NCI-H2196 treated with DMSO at 0.1 percent for 48 hours (cell line): ENCODE data around the gene GREB1L.

Source experiments
- DNase-seq: peaks from one replicate; lab custom pipeline; 2025; ENCODE audit not compliant: unreplicated experiment; lab: John Stamatoyannopoulos, UW

The GREB1L gene

GRCh38 chr18:21444465-21445212 is 202.6 kb downstream of the GREB1L start:
- DNase-seq = no peak

- DNase-seq = no peak
Observed at GRCh38 chr18:21448299-21448698, 206.3 kb downstream of the GREB1L start.

- no peak for DNase-seq
Observed at GRCh38 chr18:21449367-21450290, 207.6 kb downstream of the GREB1L start.

- DNase-seq = no peak
Observed at GRCh38 chr18:21450503-21450902, 208.5 kb downstream of the GREB1L start.

GRCh38 chr18:21450913-21451312 is 208.9 kb downstream of the GREB1L start:
- DNase-seq = no peak

GRCh38 chr18:21451851-21452250 is 209.8 kb downstream of the GREB1L start:
- DNase-seq = no peak

- DNase-seq = no peak
Observed at GRCh38 chr18:21452276-21452780, 210.3 kb downstream of the GREB1L start.

- no peak for DNase-seq
Observed at GRCh38 chr18:21452796-21453510, 210.9 kb downstream of the GREB1L start.

GRCh38 chr18:21453511-21453901 is 211.5 kb downstream of the GREB1L start:
- no peak for DNase-seq

- no peak for DNase-seq
Observed at GRCh38 chr18:21454725-21455124, 212.7 kb downstream of the GREB1L start.

GRCh38 chr18:21456428-21457178 is 214.6 kb downstream of the GREB1L start:
- peak; percentile 11 for DNase-seq

GRCh38 chr18:21457179-21457535 is 215.1 kb downstream of the GREB1L start:
- DNase-seq = no peak

- no peak for DNase-seq
Observed at GRCh38 chr18:21458310-21458709, 216.3 kb downstream of the GREB1L start.

GRCh38 chr18:21458788-21459187 is 216.8 kb downstream of the GREB1L start:
- DNase-seq = no peak

GRCh38 chr18:21459706-21460286 is 217.8 kb downstream of the GREB1L start:
- DNase-seq = no peak

- no peak for DNase-seq
Observed at GRCh38 chr18:21461460-21461859, 219.4 kb downstream of the GREB1L start.

- no peak for DNase-seq
Observed at GRCh38 chr18:21463718-21464117, 221.7 kb downstream of the GREB1L start.

- no peak for DNase-seq
Observed at GRCh38 chr18:21468514-21469164, 226.6 kb downstream of the GREB1L start.

GRCh38 chr18:21472741-21473140 is 230.7 kb downstream of the GREB1L start:
- no peak for DNase-seq

GRCh38 chr18:21474621-21475020 is 232.6 kb downstream of the GREB1L start:
- no peak for DNase-seq
